ENCODE measurements around the gene NEUROD2. TPM values are rescaled to one million over a fixed set of nuclear protein-coding genes. Genes with fewer than 3 reads are reported as not detected.
A peak's percentile ranks its signal among the peaks of the same experiment; 100 is the strongest.

NEUROD2 gene
- total and polyA plus RNA-seq, 4 donors, result not detected

GRCh38 chr17:39617100-39617445, 9.4 kb upstream of the NEUROD2 start (continued):
- TF ChIP-seq NR2F2 (IDR thresholded peaks at IDR 0.05) (no peak), YY1 (IDR thresholded peaks at IDR 0.05) (no peak), RAD21 (IDR thresholded peaks at IDR 0.05) (no peak), RXRA (IDR thresholded peaks at IDR 0.05) (no peak)
- TF ChIP-seq, protein P1, sequence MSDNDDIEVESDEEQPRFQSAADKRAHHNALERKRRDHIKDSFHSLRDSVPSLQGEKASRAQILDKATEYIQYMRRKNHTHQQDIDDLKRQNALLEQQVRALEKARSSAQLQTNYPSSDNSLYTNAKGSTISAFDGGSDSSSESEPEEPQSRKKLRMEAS (IDR thresholded peaks at IDR 0.05), result no peak

DNA sequence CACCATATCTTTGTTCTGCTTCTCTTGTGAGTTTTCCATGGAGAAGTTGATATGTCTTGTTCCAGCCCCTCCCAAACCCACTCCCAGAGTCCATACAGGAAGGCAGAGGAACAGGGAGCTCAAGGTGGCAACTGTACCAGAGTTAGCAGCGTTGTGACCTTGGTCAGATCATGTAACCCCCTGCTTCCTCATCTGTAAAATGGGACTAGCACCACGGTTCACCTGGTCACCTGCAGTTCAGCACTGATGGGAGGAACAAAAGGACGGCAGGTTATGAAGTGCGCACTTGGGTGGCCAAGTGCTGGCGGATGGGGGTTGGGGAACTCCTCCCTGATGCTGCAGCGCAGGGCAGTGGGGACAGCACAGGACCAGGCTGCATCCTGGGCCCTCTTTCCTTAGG, 7.7 kb upstream of the NEUROD2 start:
- WGBS, result 59% methylated on average over 6 of the region's 6 CpGs
- TF ChIP-seq, protein P1 (IDR thresholded peaks at IDR 0.05), result no peak
- no peak for TF ChIP-seq FOXA1 (IDR thresholded peaks at IDR 0.05)
- Histone ChIP-seq H3K9me3 (ENCODE audit: control insufficient read depth in 4 of 4, low read length in 3 of 4) (no peaks in the 10 kb centered on the region), H3K4me3 (ENCODE audit: low read depth in 1 of 3, low read length in 3 of 3) (no peak overlapping the region), H3K27ac (ENCODE audit: low read depth in 1 of 2, low read length in 2 of 2) (no peak overlapping the region), H3K4me1 (ENCODE audit: control insufficient read depth in 4 of 4, insufficient read depth in 4 of 4, low read length in 3 of 4) (peaks cover 0 to 11% (median 5%) of the 10 kb centered on the region in 4 donors), H3K9ac (ENCODE audit: low read depth in 1 of 2, low read length in 2 of 2) (no peak overlapping the region), H3K36me3 (ENCODE audit: control insufficient read depth in 4 of 4, insufficient read depth in 3 of 4, low read depth in 1 of 4, low read length in 3 of 4) (no peaks in the 10 kb centered on the region), H3K27me3 (ENCODE audit: control insufficient read depth in 4 of 4, insufficient read depth in 4 of 4, low read length in 3 of 4) (peaks cover 0 to 2% (median 0%) of the 10 kb centered on the region in 4 donors)
- DNase-seq (ENCODE audit: low spot score), result no peak

- no peaks in the 10 kb centered on the region for H3K36me3 ChIP-seq (ENCODE audit: control insufficient read depth in 4 of 4, insufficient read depth in 3 of 4, low read depth in 1 of 4, low read length in 3 of 4)
- TF ChIP-seq FOXA2 (IDR thresholded peaks at IDR 0.05) (no peak), JUND (IDR thresholded peaks at IDR 0.05) (no peak), EGR1 (IDR thresholded peaks at IDR 0.05; ENCODE audit: low read depth in 2 of 2) (no peak)
- H3K4me1 ChIP-seq (ENCODE audit: control insufficient read depth in 4 of 4, insufficient read depth in 4 of 4, low read length in 3 of 4), result peaks cover 0 to 11% (median 5%) of the 10 kb centered on the region in 4 donors
- H3K9me3 ChIP-seq (ENCODE audit: control insufficient read depth in 4 of 4, low read length in 3 of 4), result no peaks in the 10 kb centered on the region
- peaks cover 0 to 2% (median 0%) of the 10 kb centered on the region in 4 donors for H3K27me3 ChIP-seq (ENCODE audit: control insufficient read depth in 4 of 4, insufficient read depth in 4 of 4, low read length in 3 of 4)
- no peak overlapping the region for H3K9ac ChIP-seq (ENCODE audit: low read depth in 1 of 2, low read length in 2 of 2)
- 86% methylated on average over 3 of the region's 3 CpGs for WGBS
- no peak for DNase-seq (ENCODE audit: low spot score)
- H3K4me3 ChIP-seq (ENCODE audit: low read depth in 1 of 3, low read length in 3 of 3), result no peak overlapping the region
- H3K27ac ChIP-seq (ENCODE audit: low read depth in 1 of 2, low read length in 2 of 2), result no peak overlapping the region
Observed at GRCh38 chr17:39614545-39615157, 6.9 kb upstream of the NEUROD2 start.

DNA sequence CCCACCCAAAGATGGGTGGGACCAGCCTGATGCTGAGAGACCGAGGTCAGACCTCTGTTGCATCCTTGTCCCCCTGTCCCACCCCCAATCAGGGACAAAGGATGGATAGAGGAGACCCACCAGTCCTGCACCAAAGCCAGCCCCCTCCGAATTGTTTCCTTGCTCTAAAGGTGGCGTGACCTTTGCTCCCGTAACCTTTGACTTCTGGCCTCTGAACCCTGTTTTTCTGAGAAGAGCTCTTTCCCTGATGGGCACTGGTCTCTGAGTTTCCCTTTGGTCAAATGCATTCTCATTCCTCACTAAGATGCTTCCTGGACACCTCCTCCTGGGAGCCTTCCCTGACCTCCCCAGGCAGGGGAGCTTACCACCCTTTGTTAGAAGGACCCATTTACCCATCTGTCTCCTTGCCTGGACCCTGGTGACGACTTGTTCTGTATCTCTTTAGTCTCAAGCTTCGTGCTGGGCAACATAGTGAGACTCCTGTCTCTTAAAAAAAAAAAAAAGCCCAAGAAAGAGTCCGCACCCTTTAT, 5.3 kb upstream of the NEUROD2 start:
- TF ChIP-seq NR2F2 (IDR thresholded peaks at IDR 0.05), result peak; percentile 78
- TF ChIP-seq EGR1 (IDR thresholded peaks at IDR 0.05; ENCODE audit: low read depth in 2 of 2), result no peak
- no peak for TF ChIP-seq HNF4G (IDR thresholded peaks at IDR 0.05)
- no peaks in the 10 kb centered on the region for H3K9me3 ChIP-seq (ENCODE audit: control insufficient read depth in 4 of 4, low read length in 3 of 4)

DNA sequence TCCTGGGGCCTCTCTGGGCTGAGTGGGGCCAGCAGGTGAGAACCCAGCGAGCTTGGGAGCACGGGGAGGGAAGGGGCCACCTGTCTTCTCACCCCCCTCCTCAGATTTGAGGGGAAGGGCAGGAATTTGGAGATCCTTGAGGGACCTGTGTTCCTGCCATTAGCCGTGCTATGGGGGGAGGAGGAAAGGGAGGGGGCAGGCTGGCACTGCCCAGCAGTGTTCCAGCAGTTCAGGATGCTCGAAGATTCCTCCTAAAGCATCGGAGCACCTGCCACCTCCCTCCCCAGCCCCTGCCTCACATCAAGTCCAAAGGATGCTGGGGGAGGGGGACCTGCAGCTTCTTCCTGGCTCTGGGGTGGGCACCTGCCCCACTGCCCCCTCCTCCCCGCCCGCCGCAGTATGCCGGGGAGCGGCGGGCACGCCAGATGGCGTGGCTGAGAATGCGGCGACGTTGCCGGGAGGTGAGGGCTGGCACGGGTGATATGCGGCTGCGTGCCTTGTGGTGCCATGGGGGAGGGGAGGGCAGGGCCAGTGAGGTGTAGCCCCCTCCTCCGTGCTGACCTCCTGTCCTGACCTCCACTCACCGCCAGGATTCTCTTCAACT, 4.7 kb upstream of the NEUROD2 start:
- Histone ChIP-seq H3K4me3 (ENCODE audit: low read depth in 1 of 3, low read length in 3 of 3) (no peak overlapping the region), H3K36me3 (ENCODE audit: control insufficient read depth in 4 of 4, insufficient read depth in 3 of 4, low read depth in 1 of 4, low read length in 3 of 4) (no peaks in the 10 kb centered on the region), H3K9me3 (ENCODE audit: control insufficient read depth in 4 of 4, low read length in 3 of 4) (no peaks in the 10 kb centered on the region), H3K9ac (ENCODE audit: low read depth in 1 of 2, low read length in 2 of 2) (no peak overlapping the region), H3K4me1 (ENCODE audit: control insufficient read depth in 4 of 4, insufficient read depth in 4 of 4, low read length in 3 of 4) (peaks cover 0 to 2% (median 0%) of the 10 kb centered on the region in 4 donors), H3K27me3 (ENCODE audit: control insufficient read depth in 4 of 4, insufficient read depth in 4 of 4, low read length in 3 of 4) (peaks cover 0 to 2% (median 0%) of the 10 kb centered on the region in 4 donors), H3K27ac (ENCODE audit: low read depth in 1 of 2, low read length in 2 of 2) (no peak overlapping the region)
- DNase-seq (ENCODE audit: low spot score), result no peak
- WGBS, result 79% methylated on average over 22 of the region's 22 CpGs
- TF ChIP-seq RAD21 (IDR thresholded peaks at IDR 0.05), result no peak
- TF ChIP-seq, protein P2, sequence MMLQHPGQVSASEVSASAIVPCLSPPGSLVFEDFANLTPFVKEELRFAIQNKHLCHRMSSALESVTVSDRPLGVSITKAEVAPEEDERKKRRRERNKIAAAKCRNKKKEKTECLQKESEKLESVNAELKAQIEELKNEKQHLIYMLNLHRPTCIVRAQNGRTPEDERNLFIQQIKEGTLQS (IDR thresholded peaks at IDR 0.05), result no peak

More for the DNA sequence above, 5.3 kb upstream of the NEUROD2 start:
- H3K27me3 ChIP-seq (ENCODE audit: control insufficient read depth in 4 of 4, insufficient read depth in 4 of 4, low read length in 3 of 4), result peaks cover 0 to 2% (median 0%) of the 10 kb centered on the region in 4 donors
- H3K4me1 ChIP-seq (ENCODE audit: control insufficient read depth in 4 of 4, insufficient read depth in 4 of 4, low read length in 3 of 4), result peaks cover 0 to 5% (median 2%) of the 10 kb centered on the region in 4 donors
- H3K4me3 ChIP-seq (ENCODE audit: low read depth in 1 of 3, low read length in 3 of 3), result no peak overlapping the region
- H3K27ac ChIP-seq (ENCODE audit: low read depth in 1 of 2, low read length in 2 of 2), result no peak overlapping the region
- DNase-seq (ENCODE audit: low spot score), result no peak
- 76% methylated on average over 7 of the region's 7 CpGs for WGBS
- no peaks in the 10 kb centered on the region for H3K36me3 ChIP-seq (ENCODE audit: control insufficient read depth in 4 of 4, insufficient read depth in 3 of 4, low read depth in 1 of 4, low read length in 3 of 4)
- no peak overlapping the region for H3K9ac ChIP-seq (ENCODE audit: low read depth in 1 of 2, low read length in 2 of 2)

All from liver (tissue), 9 donors.